Smooth muscle cell (in vitro differentiated cells): ENCODE measurements around the gene TEAD1. TPM values are rescaled to one million over a fixed set of nuclear protein-coding genes. Genes with fewer than 3 reads are reported as not detected.

Experiments
- DNase-seq: peaks from one replicate; lab custom pipeline; 2025; ENCODE audit not compliant: unreplicated experiment; lab: John Stamatoyannopoulos, UW
- H2AFZ ChIP-seq: fragments of 200-600 bp; sonication (generic); 2 replicates; pipeline ENCODE4 v1.6.0; 2016; ENCODE audit warnings: antibody characterized with exemption, low read depth, mild to moderate bottlenecking
- H3F3A ChIP-seq: fragments of 200-600 bp; sonication (generic); 2 replicates; pipeline ENCODE4 v1.6.0; 2017; ENCODE audit warnings: antibody characterized with exemption, low read depth
- H3K27ac ChIP-seq: fragments of 200-600 bp; sonication (generic); 2 replicates; pipeline ENCODE4 v1.5.1; 2016; ENCODE audit warnings: low read depth, mild to moderate bottlenecking
- H3K27me3 ChIP-seq: fragments of 200-600 bp; sonication (generic); 2 replicates; pipeline ENCODE4 v1.6.1; 2016; ENCODE audit warnings: low read depth, mild to moderate bottlenecking
- H3K36me3 ChIP-seq: fragments of 200-600 bp; sonication (generic); 2 replicates; pipeline ENCODE4 v1.5.1; 2016; ENCODE audit warnings: low read depth
- H3K4me1 ChIP-seq: fragments of 200-600 bp; sonication (generic); 2 replicates; pipeline ENCODE4 v1.5.1; 2016; ENCODE audit warnings: low read depth
- H3K4me2 ChIP-seq: fragments of 200-600 bp; sonication (generic); 2 replicates; pipeline ENCODE4 v1.6.0; 2016; ENCODE audit warnings: mild to moderate bottlenecking
- H3K4me3 ChIP-seq: fragments of 200-600 bp; sonication (generic); 2 replicates; pipeline ENCODE4 v1.5.1; 2016; ENCODE audit warnings: mild to moderate bottlenecking
- H3K79me2 ChIP-seq: fragments of 200-600 bp; sonication (generic); 2 replicates; pipeline ENCODE4 v1.6.0; 2016; ENCODE audit warnings: low read depth, mild to moderate bottlenecking
- H3K9ac ChIP-seq: fragments of 200-600 bp; sonication (generic); 2 replicates; pipeline ENCODE4 v1.6.0; 2016; ENCODE audit warnings: low read depth
- H3K9me3 ChIP-seq: fragments of 200-600 bp; sonication (generic); replicated peaks from 2 replicates; pipeline ENCODE4 v1.5.1; 2016; ENCODE audit warnings: low read depth
- H4K20me1 ChIP-seq: fragments of 200-600 bp; sonication (generic); 2 replicates; pipeline ENCODE4 v1.6.0; 2016; ENCODE audit warnings: low read depth
- WGBS: methylation state at CpG from one replicate; pipeline ENCODE4 v1.1.7; 2016; ENCODE audit warnings: low lambda C conversion rate; 5-methylcytosine and 5-hydroxymethylcytosine counted together
- polyA plus RNA-seq: library from polyadenylated mRNA; unstranded; fragments of >200 nt; fragmentation: Nextera tagmentation; extraction: Ambion mirVana; gene quantifications from 2 replicates; pipeline ENCODE4 v1.2.1, GENCODE V29; 2016
- total RNA-seq: library from RNA; depleted of rRNA; stranded (reverse); fragments of >200 nt; gene quantifications from 2 replicates; pipeline ENCODE4 v1.2.3, GENCODE V29; 2014
- TF ChIP-seq, protein P1 (sequence below): fragments of 200-600 bp; sonication (generic); IDR thresholded peaks from 2 replicates; pipeline ENCODE4 v1.5.1; 2017; ENCODE audit warnings: borderline replicate concordance, mild to moderate bottlenecking, antibody characterized with exemption; ENCODE audit not compliant: insufficient read depth, poor library complexity, severe bottlenecking

The TEAD1 gene
- total and polyA plus RNA-seq, 2 experiments from 2014 or later, result 63.0 to 181 TPM

- H3F3A ChIP-seq, result peaks cover 41% of the 10 kb centered on the region
- H4K20me1 ChIP-seq, result peaks cover 99% of the 10 kb centered on the region
- H3K36me3 ChIP-seq, result no peaks in the 10 kb centered on the region
- H3K9me3 ChIP-seq, result no peaks in the 10 kb centered on the region
- H3K27ac ChIP-seq, result no peak overlapping the region
- WGBS, result 90% methylated on average over 5 of the region's 5 CpGs
- DNase-seq, result no peak
- no peak overlapping the region for H3K9ac ChIP-seq
- no peak overlapping the region for H3K4me3 ChIP-seq
- no peaks in the 10 kb centered on the region for H3K27me3 ChIP-seq
- peaks cover 98% of the 10 kb centered on the region for H3K79me2 ChIP-seq
- H3K4me2 ChIP-seq, result no peak overlapping the region
- H2AFZ ChIP-seq, result no peak overlapping the region
- TF ChIP-seq, protein P1, sequence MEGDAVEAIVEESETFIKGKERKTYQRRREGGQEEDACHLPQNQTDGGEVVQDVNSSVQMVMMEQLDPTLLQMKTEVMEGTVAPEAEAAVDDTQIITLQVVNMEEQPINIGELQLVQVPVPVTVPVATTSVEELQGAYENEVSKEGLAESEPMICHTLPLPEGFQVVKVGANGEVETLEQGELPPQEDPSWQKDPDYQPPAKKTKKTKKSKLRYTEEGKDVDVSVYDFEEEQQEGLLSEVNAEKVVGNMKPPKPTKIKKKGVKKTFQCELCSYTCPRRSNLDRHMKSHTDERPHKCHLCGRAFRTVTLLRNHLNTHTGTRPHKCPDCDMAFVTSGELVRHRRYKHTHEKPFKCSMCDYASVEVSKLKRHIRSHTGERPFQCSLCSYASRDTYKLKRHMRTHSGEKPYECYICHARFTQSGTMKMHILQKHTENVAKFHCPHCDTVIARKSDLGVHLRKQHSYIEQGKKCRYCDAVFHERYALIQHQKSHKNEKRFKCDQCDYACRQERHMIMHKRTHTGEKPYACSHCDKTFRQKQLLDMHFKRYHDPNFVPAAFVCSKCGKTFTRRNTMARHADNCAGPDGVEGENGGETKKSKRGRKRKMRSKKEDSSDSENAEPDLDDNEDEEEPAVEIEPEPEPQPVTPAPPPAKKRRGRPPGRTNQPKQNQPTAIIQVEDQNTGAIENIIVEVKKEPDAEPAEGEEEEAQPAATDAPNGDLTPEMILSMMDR, result no peak
- peaks cover 61% of the 10 kb centered on the region for H3K4me1 ChIP-seq
These were observed 55.7 kb downstream of the TEAD1 start for GRCh38 chr11:12729941-12730340.

DNA sequence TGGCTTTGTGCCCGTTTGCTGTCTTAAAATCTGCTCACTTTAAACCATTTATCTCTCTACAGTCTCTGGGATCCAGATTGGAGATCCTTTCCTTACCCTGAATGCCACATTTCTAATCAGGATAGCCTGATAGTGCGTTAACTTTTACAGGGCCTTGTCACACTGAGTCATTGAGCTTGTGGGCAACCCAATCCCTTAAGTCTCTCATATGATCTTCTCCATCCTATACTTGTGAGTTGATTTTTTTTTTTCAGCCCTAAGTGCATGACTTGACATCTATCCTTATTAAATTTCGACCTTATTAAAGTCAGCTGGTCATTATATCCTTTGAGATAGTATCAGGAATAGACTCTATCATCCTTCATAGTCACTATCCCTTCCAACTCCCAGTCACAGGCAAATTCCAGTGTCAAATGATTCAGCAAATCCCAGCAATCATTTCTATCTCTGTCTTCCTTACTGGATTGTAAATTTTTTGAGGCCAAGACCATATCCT, 57.7 kb downstream of the TEAD1 start:
- Histone ChIP-seq H3K79me2 (peaks cover 100% of the 10 kb centered on the region), H3F3A (peaks cover 32% of the 10 kb centered on the region), H3K4me2 (peak overlapping the region; percentile 59), H3K27ac (peak overlapping the region; percentile 80), H3K4me3 (no peak overlapping the region), H3K9ac (no peak overlapping the region), H3K36me3 (no peaks in the 10 kb centered on the region), H3K9me3 (no peaks in the 10 kb centered on the region), H3K27me3 (no peaks in the 10 kb centered on the region), H4K20me1 (peaks cover 99% of the 10 kb centered on the region), H2AFZ (no peak overlapping the region), H3K4me1 (peaks cover 50% of the 10 kb centered on the region)
- DNase-seq, result no peak
- WGBS, result 12% methylated on average over 3 of the region's 3 CpGs
- TF ChIP-seq, protein P1, result no peak

- WGBS, result 64% methylated on average over 2 of the region's 2 CpGs
These were observed 58.9 kb downstream of the TEAD1 start for GRCh38 chr11:12733091-12733490.

More at GRCh38 chr11:12733091-12733490, 58.9 kb downstream of the TEAD1 start:
- peaks cover 28% of the 10 kb centered on the region for H3F3A ChIP-seq
- no peak overlapping the region for H3K4me3 ChIP-seq
- no peak for DNase-seq
- no peaks in the 10 kb centered on the region for H3K9me3 ChIP-seq
- H3K27me3 ChIP-seq, result no peaks in the 10 kb centered on the region
- peaks cover 40% of the 10 kb centered on the region for H3K4me1 ChIP-seq
- no peak overlapping the region for H2AFZ ChIP-seq
- H3K79me2 ChIP-seq, result peaks cover 100% of the 10 kb centered on the region
- H3K27ac ChIP-seq, result peak overlapping the region; percentile 80
- H4K20me1 ChIP-seq, result peaks cover 99% of the 10 kb centered on the region
- peak overlapping the region; percentile 30 for H3K4me2 ChIP-seq
- no peak overlapping the region for H3K9ac ChIP-seq
- TF ChIP-seq, protein P1, result no peak
- H3K36me3 ChIP-seq, result no peaks in the 10 kb centered on the region
